Ishikawa (cell line): ENCODE data around the gene ZDHHC13.

Experiments
- CEBPB ChIP-seq: IDR thresholded peaks from 2 replicates; pipeline ENCODE4 v1.6.1; 2012
- CREB1 ChIP-seq: IDR thresholded peaks from 2 replicates; pipeline ENCODE4 v1.6.1; 2012; ENCODE audit warnings: low read depth
- EGR1 ChIP-seq: IDR thresholded peaks from 2 replicates; pipeline ENCODE4 v1.6.1; 2012
- EP300 ChIP-seq: IDR thresholded peaks from 2 replicates; pipeline ENCODE4 v1.6.1; 2012; ENCODE audit warnings: borderline replicate concordance
- FOXM1 ChIP-seq: IDR thresholded peaks from 2 replicates; pipeline ENCODE4 v1.6.1; 2012; ENCODE audit warnings: low read depth, borderline replicate concordance
- MAX ChIP-seq: IDR thresholded peaks from 2 replicates; pipeline ENCODE4 v1.6.1; 2012
- NFIC ChIP-seq: IDR thresholded peaks from 2 replicates; pipeline ENCODE4 v1.6.1; 2012
- RAD21 ChIP-seq: IDR thresholded peaks from 2 replicates; pipeline ENCODE4 v1.6.1; 2012; ENCODE audit warnings: low read depth
- REST ChIP-seq: IDR thresholded peaks from 2 replicates; pipeline ENCODE4 v1.6.1; 2012; ENCODE audit warnings: low read depth, mild to moderate bottlenecking
- TAF1 ChIP-seq: IDR thresholded peaks from 2 replicates; pipeline ENCODE4 v1.6.1; 2012; ENCODE audit warnings: low read depth, mild to moderate bottlenecking
- TCF12 ChIP-seq: IDR thresholded peaks from 2 replicates; pipeline ENCODE4 v1.6.1; 2012; ENCODE audit warnings: low read depth
- TEAD4 ChIP-seq: IDR thresholded peaks from 2 replicates; pipeline ENCODE4 v1.6.1; 2012
- USF1 ChIP-seq: IDR thresholded peaks from 2 replicates; pipeline ENCODE4 v1.6.1; 2012
- YY1 ChIP-seq: IDR thresholded peaks from 2 replicates; pipeline ENCODE4 v1.6.1; 2012; ENCODE audit warnings: low read depth
- ZBTB7A ChIP-seq: IDR thresholded peaks from 2 replicates; pipeline ENCODE4 v1.6.1; 2012; ENCODE audit warnings: low read depth

Gene ZDHHC13

GRCh38 chr11:19160847-19161246, 43.9 kb downstream of the ZDHHC13 start:
- no peak for TF ChIP-seq EGR1
- no peak for TF ChIP-seq EP300
- no peak for TF ChIP-seq MAX
- TF ChIP-seq TCF12 = no peak
- no peak for TF ChIP-seq YY1
- TF ChIP-seq ZBTB7A = no peak
- no peak for TF ChIP-seq TAF1
- TF ChIP-seq RAD21 = no peak

- TF ChIP-seq REST (no peak), TCF12 (no peak), MAX (no peak), YY1 (no peak), USF1 (no peak), ZBTB7A (no peak), NFIC (no peak), RAD21 (no peak), EGR1 (no peak), FOXM1 (no peak), TAF1 (no peak)
Observed at GRCh38 chr11:19161651-19162050, 44.7 kb downstream of the ZDHHC13 start.

GRCh38 chr11:19162951-19163505, 46.1 kb downstream of the ZDHHC13 start:
- TF ChIP-seq EP300 = no peak
- no peak for TF ChIP-seq FOXM1
- TF ChIP-seq ZBTB7A = no peak
- no peak for TF ChIP-seq TCF12
- no peak for TF ChIP-seq EGR1
- TF ChIP-seq YY1 = no peak
- TF ChIP-seq RAD21 = no peak
- TF ChIP-seq USF1 = no peak
- no peak for TF ChIP-seq CEBPB
- no peak for TF ChIP-seq CREB1
- TF ChIP-seq TAF1 = no peak
- TF ChIP-seq MAX = no peak
- no peak for TF ChIP-seq REST
- TF ChIP-seq TEAD4 = no peak
- no peak for TF ChIP-seq NFIC

GRCh38 chr11:19163617-19164016, 46.6 kb downstream of the ZDHHC13 start:
- no peak for TF ChIP-seq TCF12
- no peak for TF ChIP-seq YY1
- TF ChIP-seq EP300 = no peak
- no peak for TF ChIP-seq MAX
- no peak for TF ChIP-seq CEBPB
- TF ChIP-seq USF1 = no peak
- TF ChIP-seq TAF1 = no peak
- TF ChIP-seq NFIC = no peak

GRCh38 chr11:19164230-19164855, 47.4 kb downstream of the ZDHHC13 start:
- TF ChIP-seq TEAD4 (no peak), TCF12 (no peak), ZBTB7A (no peak), CREB1 (no peak), TAF1 (no peak), RAD21 (no peak), YY1 (no peak), EGR1 (no peak), NFIC (no peak), REST (no peak), EP300 (no peak), CEBPB (no peak)
